B cell (primary cell): ENCODE data around the gene SUMO2. TPM values are rescaled to one million over a fixed set of nuclear protein-coding genes. Genes with fewer than 3 reads are reported as not detected.
"Not testable (repeated sequence)": the region's sequence is repeated elsewhere in the genome, so short reads cannot be mapped to it uniquely, and the experiment has no call there.

Source experiments
- ATAC-seq: fragments of 200-7000 bp; cut with Tn5 transposase; one replicate; pipeline ENCODE4 v1.10.0; 2021; ENCODE audit warnings: low read depth, mild to moderate bottlenecking, moderate number of reproducible peaks, moderate library complexity
- CTCF ChIA-PET: fragments of 350-600 bp; sonication (Branson Sonifier 250); formaldehyde crosslinking; loops from one replicate; lab custom pipeline; 2021; ENCODE audit warnings: antibody characterized with exemption, inconsistent platforms; lab: Charles Lee
- POLR2A ChIA-PET: fragments of 350-600 bp; sonication (Branson Sonifier 250); formaldehyde crosslinking; loops from one replicate; lab custom pipeline; 2021; ENCODE audit warnings: antibody characterized with exemption; lab: Charles Lee
- DNase-seq: peaks from one replicate; pipeline ENCODE4 v3.0.0; 2013
- H2AFZ ChIP-seq: 2 replicates; pipeline ENCODE4 v1.6.1; 2012; ENCODE audit warnings: mild to moderate bottlenecking, low read depth, low read length; ENCODE audit not compliant: insufficient read depth, poor library complexity, severe bottlenecking
- H3K27ac ChIP-seq, 2 donors: 1 replicate in 1 of 2; 2 replicates in 1 of 2; pipeline ENCODE4 v1.5.1; 2012 to 2013; ENCODE audit warnings: low read length in 2 of 2, mild to moderate bottlenecking in 2 of 2, moderate library complexity in 1 of 2
- H3K27me3 ChIP-seq, 4 experiments: fragments of 200-600 bp in 1 of 4; sonication (generic) in 1 of 4; replicated peaks in 1 of 4; 1 replicate in 2 of 4; 2 replicates in 2 of 4; pipeline versions ENCODE4 v1.6.1 to v1.7.0; 2013 to 2016; ENCODE audit warnings: low read length in 3 of 4, mild to moderate bottlenecking in 2 of 4, mixed read lengths in 1 of 4, moderate library complexity in 1 of 4; ENCODE audit not compliant: insufficient read depth in 4 of 4, control insufficient read depth in 3 of 4; ENCODE audit errors: control extremely low read depth in 1 of 4
- H3K36me3 ChIP-seq, 2 experiments: replicated peaks in 1 of 2; 1 replicate in 1 of 2; 2 replicates in 1 of 2; pipeline versions ENCODE4 v1.6.1 to v1.7.1; 2013; ENCODE audit warnings: low read length in 1 of 2; ENCODE audit not compliant: insufficient read depth in 2 of 2, control insufficient read depth in 1 of 2; ENCODE audit errors: control extremely low read depth in 1 of 2, extremely low read depth in 1 of 2
- H3K4me1 ChIP-seq, 2 donors: fragments of 200-600 bp in 1 of 2; sonication (generic) in 1 of 2; 1 replicate in 1 of 2; 2 replicates in 1 of 2; pipeline versions ENCODE4 v1.5.1 to v1.6.1; 2013 to 2017; ENCODE audit warnings: low read length in 2 of 2; ENCODE audit not compliant: control insufficient read depth in 2 of 2, insufficient read depth in 2 of 2
- H3K4me2 ChIP-seq: replicated peaks from 2 replicates; pipeline ENCODE3; 2012; ENCODE audit warnings: mild to moderate bottlenecking, low read depth, low read length; ENCODE audit not compliant: poor library complexity, severe bottlenecking
- H3K4me3 ChIP-seq, 5 experiments: fragments of 200-600 bp in 1 of 5; sonication (generic) in 1 of 5; 1 replicate in 3 of 5; 2 replicates in 2 of 5; pipeline versions ENCODE4 v1.5.1 to v1.7.0; 2011 to 2016; ENCODE audit warnings: low read length in 4 of 5, mild to moderate bottlenecking in 4 of 5, low read depth in 2 of 5, control low read depth in 1 of 5, moderate library complexity in 1 of 5; ENCODE audit not compliant: insufficient read depth in 1 of 5; ENCODE audit errors: control extremely low read depth in 1 of 5, extremely low read depth in 1 of 5
- H3K79me2 ChIP-seq: fragments of 200-600 bp; sonication (generic); one replicate; pipeline ENCODE4 v1.6.0; 2016; ENCODE audit warnings: low read length; ENCODE audit not compliant: control insufficient read depth, insufficient read depth
- H3K9ac ChIP-seq: fragments of 200-600 bp; sonication (generic); 2 replicates; pipeline ENCODE4 v1.6.1; 2017; ENCODE audit warnings: mild to moderate bottlenecking, low read length, moderate library complexity
- H3K9me3 ChIP-seq, 3 donors: one replicate each; pipeline versions ENCODE4 v1.6.1 to v1.7.1; 2013; ENCODE audit warnings: low read length in 2 of 3; ENCODE audit not compliant: control insufficient read depth in 2 of 3, insufficient read depth in 1 of 3; ENCODE audit errors: control extremely low read depth in 1 of 3
- H4K20me1 ChIP-seq: 2 replicates; pipeline ENCODE4 v1.6.0; 2012; ENCODE audit warnings: mild to moderate bottlenecking, low read length; ENCODE audit not compliant: insufficient read depth, control insufficient read depth, poor library complexity, severe bottlenecking
- H3K27ac Mint-ChIP-seq: one replicate; pipeline ENCODE4 v1.8.0; 2021; ENCODE audit warnings: mixed read lengths
- H3K27me3 Mint-ChIP-seq: one replicate; pipeline ENCODE4 v1.8.0; 2021; ENCODE audit warnings: mixed read lengths
- H3K4me1 Mint-ChIP-seq: one replicate; pipeline ENCODE4 v1.8.0; 2021; ENCODE audit warnings: mixed read lengths
- H3K4me3 Mint-ChIP-seq: one replicate; pipeline ENCODE4 v1.8.0; 2021; ENCODE audit warnings: mixed read lengths
- H3K9me3 Mint-ChIP-seq: one replicate; pipeline ENCODE4 v1.8.0; 2022; ENCODE audit warnings: mixed read lengths; ENCODE audit not compliant: insufficient read depth
- EZH2 ChIP-seq: IDR thresholded peaks from 2 replicates; pipeline ENCODE4 v1.6.1; 2012; ENCODE audit warnings: borderline replicate concordance, low read depth, mild to moderate bottlenecking, moderate library complexity, low read length; ENCODE audit not compliant: insufficient read depth, poor library complexity, severe bottlenecking
- WGBS: methylation state at CpG from one replicate; pipeline ENCODE4 v1.1.5; 2013; ENCODE audit warnings: missing lambda C conversion rate; ENCODE audit not compliant: insufficient coverage; 5-methylcytosine and 5-hydroxymethylcytosine counted together
- intact Hi-C: fragments of 100-400 bp; cut with micrococcal nuclease; formaldehyde crosslinking; loops from one replicate; pipeline ENCODE4 v1.10.0; 2022
- polyA plus RNA-seq: library from polyadenylated mRNA; depleted of rRNA; stranded (reverse); fragments of >200 nt; gene quantifications from 2 replicates; pipeline ENCODE4 v1.2.3, GENCODE V29; 2012
- total RNA-seq, 2 donors: library from RNA; stranded (reverse); fragments of 120-200 nt in 1 of 2; gene quantifications; 1 replicate in 1 of 2; 2 replicates in 1 of 2; pipeline versions ENCODE4 v1.2.3 to v1.2.4, GENCODE V29; 2013 to 2022
- TF ChIP-seq, protein P1 (sequence below): fragments of 200-600 bp; IDR thresholded peaks from one replicate; pipeline ENCODE4 v1.8.0; 2022; ENCODE audit warnings: antibody characterized with exemption, mild to moderate bottlenecking

Gene SUMO2
- total and polyA plus RNA-seq, 2 donors (not counting 1 experiment from before 2014, with no cell fraction given): 35.1 to 229 TPM

DNA sequence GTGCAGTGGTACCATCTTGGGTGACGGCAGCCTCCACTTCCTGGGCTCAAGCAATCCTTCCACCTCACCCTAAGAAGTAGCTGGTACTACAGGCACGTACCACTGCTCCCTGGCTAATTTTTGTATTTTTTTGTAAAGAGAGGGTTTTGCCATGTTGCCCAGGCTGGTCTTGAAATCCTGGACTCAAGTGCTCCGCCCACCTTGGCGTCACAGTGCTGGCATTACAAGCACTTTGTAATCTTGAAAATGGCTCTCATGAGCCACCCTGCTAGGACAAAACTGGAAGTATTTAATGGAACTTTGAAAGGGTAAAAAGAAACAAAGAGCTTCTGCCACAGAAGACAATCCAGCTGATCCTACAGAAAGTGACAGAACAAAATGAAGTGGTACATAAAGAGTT lies 9.2 kb downstream of the SUMO2 start:
- POLR2A ChIA-PET: interaction anchor here (0.6 kb wide), 1 partner anchor 73 kb away, joined by 3 read pairs; no protein-coding TSS in a partner anchor
- Histone ChIP-seq H3K27ac (no peak overlapping the region), H3K4me1 (peaks cover 6 to 8% of the 10 kb centered on the region in 2 donors), H4K20me1 (peaks cover 15% of the 10 kb centered on the region), H3K27me3 (no peaks in the 10 kb centered on the region), H3K4me3 (no peak overlapping the region), H3K9ac (no peak overlapping the region), H3K9me3 (no peaks in the 10 kb centered on the region), H3K4me2 (no peak overlapping the region), H2AFZ (no peak overlapping the region), H3K79me2 (peaks cover 94% of the 10 kb centered on the region), H3K36me3 (peaks cover 6 to 53% of the 10 kb centered on the region in 2 experiments)
- TF ChIP-seq, protein P1, sequence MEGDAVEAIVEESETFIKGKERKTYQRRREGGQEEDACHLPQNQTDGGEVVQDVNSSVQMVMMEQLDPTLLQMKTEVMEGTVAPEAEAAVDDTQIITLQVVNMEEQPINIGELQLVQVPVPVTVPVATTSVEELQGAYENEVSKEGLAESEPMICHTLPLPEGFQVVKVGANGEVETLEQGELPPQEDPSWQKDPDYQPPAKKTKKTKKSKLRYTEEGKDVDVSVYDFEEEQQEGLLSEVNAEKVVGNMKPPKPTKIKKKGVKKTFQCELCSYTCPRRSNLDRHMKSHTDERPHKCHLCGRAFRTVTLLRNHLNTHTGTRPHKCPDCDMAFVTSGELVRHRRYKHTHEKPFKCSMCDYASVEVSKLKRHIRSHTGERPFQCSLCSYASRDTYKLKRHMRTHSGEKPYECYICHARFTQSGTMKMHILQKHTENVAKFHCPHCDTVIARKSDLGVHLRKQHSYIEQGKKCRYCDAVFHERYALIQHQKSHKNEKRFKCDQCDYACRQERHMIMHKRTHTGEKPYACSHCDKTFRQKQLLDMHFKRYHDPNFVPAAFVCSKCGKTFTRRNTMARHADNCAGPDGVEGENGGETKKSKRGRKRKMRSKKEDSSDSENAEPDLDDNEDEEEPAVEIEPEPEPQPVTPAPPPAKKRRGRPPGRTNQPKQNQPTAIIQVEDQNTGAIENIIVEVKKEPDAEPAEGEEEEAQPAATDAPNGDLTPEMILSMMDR: no peak
- TF ChIP-seq EZH2: no peak
- intact Hi-C loops: no loop called here
- Mint-ChIP-seq H3K4me1 (peaks cover 13% of the 10 kb centered on the region), H3K4me3 (no peak overlapping the region), H3K9me3 (no peaks in the 10 kb centered on the region), H3K27ac (no peak overlapping the region), H3K27me3 (no peaks in the 10 kb centered on the region)
- CTCF ChIA-PET: interaction anchor here (0.7 to 16.4 kb wide), 10 partner anchors 19 to 250 kb away, joined by 3 to 373 read pairs (median 4); partner anchors contain the start of genes ARMC7, JPT1, NT5C and OTOP2
- ATAC-seq: no peak
- DNase-seq: no peak
- WGBS: 88% methylated on average over 2 of the region's 4 CpGs

DNA sequence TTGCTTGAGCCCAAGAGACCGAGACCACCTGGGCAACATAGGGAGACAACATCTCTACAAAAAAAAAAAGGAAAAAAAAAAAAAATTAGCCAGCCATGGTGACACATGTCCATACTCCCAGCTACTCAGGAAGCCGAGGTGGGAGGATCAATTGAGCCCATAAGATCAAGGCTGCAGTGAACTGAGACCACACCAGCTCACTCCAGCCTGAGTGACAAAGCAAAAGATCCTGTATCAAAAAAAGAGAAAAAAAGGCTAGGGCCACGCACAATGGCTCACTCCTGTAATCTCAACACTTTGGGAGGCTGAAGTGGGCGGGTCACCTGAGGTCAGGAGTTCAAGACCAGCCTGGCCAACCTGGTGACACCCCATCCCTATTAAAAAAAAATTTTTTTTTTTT lies 13.8 kb downstream of the SUMO2 start:
- H3K79me2 ChIP-seq: peaks cover 49% of the 10 kb centered on the region
- H3K4me3 ChIP-seq: no peak overlapping the region
- Mint-ChIP-seq H3K27ac (no peak overlapping the region), H3K9me3 (no peaks in the 10 kb centered on the region), H3K4me3 (no peak overlapping the region), H3K27me3 (no peaks in the 10 kb centered on the region), H3K4me1 (peaks cover 9% of the 10 kb centered on the region)
- intact Hi-C loops: no loop called here
- H2AFZ ChIP-seq: no peak overlapping the region
- DNase-seq (no peak), ATAC-seq (no peak)
- H3K36me3 ChIP-seq: peaks cover 9 to 39% of the 10 kb centered on the region in 2 experiments
- no peak overlapping the region for H3K4me2 ChIP-seq
- no peaks in the 10 kb centered on the region for H4K20me1 ChIP-seq
- H3K9ac ChIP-seq: no peak overlapping the region
- TF ChIP-seq, protein P1: no peak
- TF ChIP-seq EZH2: no peak
- H3K27ac ChIP-seq: no peak overlapping the region
- 83% methylated on average over 1 of the region's 4 CpGs for WGBS
- H3K27me3 ChIP-seq: no peaks in the 10 kb centered on the region
- POLR2A ChIA-PET: no interaction called here
- H3K4me1 ChIP-seq: peaks cover 0 to 2% of the 10 kb centered on the region in 2 donors
- CTCF ChIA-PET: interaction anchor here (0.7 to 16.4 kb wide), 3 partner anchors 11 to 55 kb away, joined by 3 to 373 read pairs (median 3); partner anchors contain the start of gene ARMC7
- H3K9me3 ChIP-seq: no peaks in the 10 kb centered on the region

DNA sequence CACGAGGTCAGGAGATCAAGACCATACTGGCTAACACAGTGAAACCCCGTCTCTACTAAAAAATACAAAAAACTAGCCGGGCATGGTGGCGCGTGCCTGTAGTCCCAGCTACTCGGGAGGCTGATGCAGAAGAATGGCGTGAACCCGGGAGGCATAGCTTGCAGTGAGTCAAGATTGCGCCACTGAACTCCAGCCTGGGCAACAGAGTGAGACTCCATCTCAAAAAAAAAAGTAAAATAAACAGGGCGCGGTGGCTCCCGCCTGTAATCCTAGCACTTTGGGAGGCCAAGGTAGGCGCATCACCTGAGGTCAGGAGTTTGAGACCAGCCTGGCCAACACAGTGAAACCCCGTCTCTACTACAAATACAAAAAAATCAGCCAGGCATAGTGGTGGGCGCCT lies 18.2 kb downstream of the SUMO2 start:
- H4K20me1 ChIP-seq, H3K79me2 ChIP-seq, H3K27me3 ChIP-seq, H2AFZ ChIP-seq, H3K27ac ChIP-seq, H3K27me3 Mint-ChIP-seq, H3K4me2 ChIP-seq, H3K9ac ChIP-seq, H3K4me1 Mint-ChIP-seq, H3K9me3 ChIP-seq, H3K4me3 ChIP-seq, H3K9me3 Mint-ChIP-seq, intact Hi-C loops, H3K27ac Mint-ChIP-seq, H3K4me1 ChIP-seq, DNase-seq, H3K4me3 Mint-ChIP-seq, ATAC-seq: not testable (repeated sequence)
- H3K36me3 ChIP-seq: peaks cover 4 to 19% of the 10 kb centered on the region in 2 experiments
- 97% methylated on average over 13 of the region's 15 CpGs for WGBS
- POLR2A ChIA-PET: interaction anchor here (0.6 kb wide), 1 partner anchor 49 kb away, joined by 6 read pairs; no protein-coding TSS in a partner anchor
- CTCF ChIA-PET: interaction anchor here (1.0 to 2.8 kb wide), 3 partner anchors 50 to 203 kb away, joined by 3 to 13 read pairs (median 6); partner anchors contain the start of gene ARMC7
